HG03135 (cell line): ENCODE data around the gene ACOX1.
"Not testable (repeated sequence)": the region's sequence is repeated elsewhere in the genome, so short reads cannot be mapped to it uniquely, and the experiment has no call there.

ENCODE experiments used
- ATAC-seq: cut with Tn5 transposase; IDR thresholded peaks from one replicate; pipeline ENCODE4 v1.9.1; 2021; ENCODE audit warnings: mild to moderate bottlenecking, moderate library complexity; ENCODE audit not compliant: unreplicated experiment

ACOX1 gene

DNA sequence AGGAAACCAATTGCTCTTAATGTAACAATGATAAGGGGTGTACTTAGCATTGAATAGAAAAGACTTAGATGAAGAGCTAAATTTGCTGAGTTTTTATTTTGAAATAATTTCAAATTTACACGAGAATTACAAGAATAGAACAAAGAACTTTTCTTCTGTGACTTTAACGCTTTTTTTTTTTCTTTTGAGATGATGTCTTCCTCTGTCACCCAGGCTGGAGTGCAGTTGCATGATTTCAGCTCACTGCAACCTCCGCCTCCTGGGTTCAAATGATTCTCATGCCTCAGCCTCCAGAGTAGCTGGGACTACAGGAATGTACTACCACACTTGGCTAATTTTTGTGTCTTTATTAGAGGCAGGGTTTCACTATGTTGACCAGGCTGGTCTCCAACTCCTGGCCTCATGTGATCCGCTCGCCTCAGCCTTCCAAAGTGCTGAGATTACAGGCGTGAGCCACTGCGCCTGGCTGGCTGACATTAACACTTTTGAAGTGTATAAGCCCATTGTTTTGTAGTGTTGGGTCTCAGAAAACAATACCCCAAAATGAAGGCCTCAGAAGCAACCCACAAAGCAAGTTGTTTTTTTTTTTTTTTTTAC, 2.2 kb upstream of the ACOX1 start:
- ATAC-seq = no peak

DNA sequence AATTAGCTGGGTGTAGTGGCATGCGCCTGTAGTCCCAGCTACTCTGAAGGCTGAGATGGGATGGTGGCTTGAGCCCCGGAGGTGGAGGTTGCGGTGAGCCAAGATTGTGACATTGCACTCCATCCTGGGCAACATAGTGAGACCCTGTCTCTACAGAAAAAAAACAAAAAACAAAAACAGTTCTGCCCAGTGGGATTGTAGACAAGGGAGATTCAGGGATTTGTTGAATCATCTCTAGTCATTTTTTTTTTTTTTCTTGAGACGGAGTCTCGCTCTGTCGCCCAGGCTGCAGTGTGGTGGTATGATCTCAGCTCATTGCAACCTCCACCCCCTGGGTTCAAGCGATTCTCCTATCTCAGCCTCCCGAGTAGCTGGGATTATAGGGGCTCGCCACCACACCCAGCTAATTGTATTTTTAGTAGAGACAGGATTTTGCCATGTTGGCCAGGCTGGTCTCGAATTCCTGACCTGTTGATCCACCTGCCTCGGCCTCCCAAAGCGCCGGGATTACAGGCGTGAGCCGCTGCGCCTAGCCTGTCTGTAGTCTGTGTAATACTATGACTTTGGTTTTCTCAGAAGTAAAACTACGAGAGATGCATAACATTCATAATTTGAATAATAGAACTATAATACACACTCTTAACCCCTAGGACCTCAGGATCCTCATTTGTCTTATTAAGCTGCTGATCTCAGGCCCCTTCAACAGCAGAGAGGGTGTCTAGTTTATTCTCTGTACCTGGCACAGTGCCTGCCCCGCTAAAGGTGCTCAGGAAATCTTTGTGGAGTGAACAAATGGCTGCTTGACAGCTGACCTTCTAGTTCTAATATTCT, 1.4 kb upstream of the ACOX1 start:
- ATAC-seq = no peak

DNA sequence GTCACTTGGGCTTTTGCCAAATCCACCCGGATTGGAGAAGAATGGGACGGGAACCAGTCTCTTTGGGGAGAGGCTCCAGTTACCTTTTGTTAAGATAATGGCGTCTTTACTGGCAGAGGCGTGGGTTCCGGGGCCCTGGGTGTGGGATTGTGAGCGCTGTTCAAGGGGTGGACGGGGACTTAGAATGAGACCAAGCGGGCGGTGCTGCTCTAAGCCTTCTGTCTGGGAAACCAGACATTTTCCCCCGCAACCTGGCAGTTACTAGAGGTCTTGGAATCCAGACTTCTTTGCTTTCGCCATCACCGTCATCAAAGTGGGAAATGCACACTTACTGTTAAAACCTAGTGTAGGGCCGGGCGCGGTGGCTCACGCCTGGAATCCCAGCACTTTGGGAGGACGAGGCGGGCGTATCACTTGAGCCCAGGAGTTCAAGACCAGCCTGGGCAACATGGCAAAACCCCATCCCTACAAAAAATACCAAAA, 780 bp upstream of the ACOX1 start:
- no peak for ATAC-seq

GRCh38 chr17:75976175-75976848, 2.7 kb downstream of the ACOX1 start:
- no peak for ATAC-seq

- ATAC-seq = no peak
Measured at GRCh38 chr17:75975757-75976174, 3.2 kb downstream of the ACOX1 start.

GRCh38 chr17:75975187-75975586, 3.8 kb downstream of the ACOX1 start:
- ATAC-seq = not testable (repeated sequence)

GRCh38 chr17:75970626-75971025, 8.3 kb downstream of the ACOX1 start:
- no peak for ATAC-seq

GRCh38 chr17:75970011-75970523, 8.9 kb downstream of the ACOX1 start:
- ATAC-seq = no peak

DNA sequence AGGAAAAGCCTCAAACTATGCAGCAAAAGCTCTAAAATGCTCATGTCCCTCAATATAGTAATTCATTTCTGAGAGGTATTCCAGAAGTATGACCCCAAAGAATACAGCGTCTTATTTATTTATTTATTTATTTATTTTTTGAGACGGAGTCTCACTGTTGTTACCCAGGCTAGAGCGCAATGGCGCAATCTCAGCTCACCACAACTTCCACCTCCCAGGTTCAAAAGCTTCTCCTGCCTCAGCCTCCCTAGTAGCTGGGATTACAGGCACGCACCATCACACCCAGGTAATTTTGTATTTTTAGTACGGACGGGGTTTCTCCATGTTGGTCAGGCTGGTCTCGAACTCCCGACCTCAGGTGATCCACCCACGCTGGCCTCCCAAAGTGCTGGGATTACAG, 9.9 kb downstream of the ACOX1 start:
- ATAC-seq = not testable (repeated sequence)

DNA sequence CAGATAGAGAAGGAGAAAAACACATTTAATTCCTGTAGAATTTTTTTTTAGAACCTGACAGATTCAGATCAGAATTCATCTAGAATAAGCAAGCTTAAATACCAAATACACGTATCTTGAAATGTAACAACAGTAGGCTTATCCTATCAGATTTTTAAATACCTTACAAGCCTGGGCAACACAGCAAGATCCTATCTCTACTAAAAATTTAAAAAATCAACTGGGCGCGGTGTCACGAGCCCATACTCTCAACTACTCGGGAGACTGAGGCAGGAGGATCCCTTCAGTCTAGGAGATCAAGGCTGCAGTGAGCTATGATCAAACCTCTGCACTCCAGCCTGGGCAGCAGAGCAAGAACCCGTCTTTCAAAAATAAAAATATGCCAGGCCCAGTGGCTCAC, 13.5 kb downstream of the ACOX1 start:
- ATAC-seq = no peak

DNA sequence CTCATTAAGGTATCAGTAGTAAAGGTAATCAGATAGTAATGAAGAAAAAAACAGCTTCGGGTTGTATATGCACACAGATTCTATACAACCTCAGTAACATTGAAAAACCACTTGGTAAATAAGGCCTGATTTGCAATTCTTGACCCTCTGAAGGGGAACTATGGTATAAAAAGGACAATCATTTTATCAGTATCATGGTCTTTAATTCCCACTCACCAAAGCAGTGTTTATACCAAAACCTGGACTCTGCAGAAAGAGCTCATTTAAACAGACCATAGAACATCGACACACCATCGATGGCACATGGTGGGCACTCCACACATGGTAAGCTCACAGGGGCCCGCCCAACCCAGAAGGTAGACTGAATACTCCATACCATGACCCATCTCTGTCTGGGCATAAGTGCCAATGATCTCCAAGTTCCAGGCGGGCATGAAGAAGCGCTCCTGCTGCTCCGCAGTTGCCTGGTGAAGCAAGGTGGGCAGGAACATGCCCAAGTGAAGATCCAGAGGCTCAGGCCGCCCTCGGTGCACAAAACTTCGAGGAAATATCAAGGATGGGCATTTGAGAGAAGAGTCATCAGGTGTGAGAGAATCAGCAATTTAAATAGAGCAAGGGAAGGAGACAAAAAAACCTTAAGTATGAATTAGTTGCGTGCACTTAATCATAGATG, 19.0 kb downstream of the ACOX1 start:
- no peak for ATAC-seq

DNA sequence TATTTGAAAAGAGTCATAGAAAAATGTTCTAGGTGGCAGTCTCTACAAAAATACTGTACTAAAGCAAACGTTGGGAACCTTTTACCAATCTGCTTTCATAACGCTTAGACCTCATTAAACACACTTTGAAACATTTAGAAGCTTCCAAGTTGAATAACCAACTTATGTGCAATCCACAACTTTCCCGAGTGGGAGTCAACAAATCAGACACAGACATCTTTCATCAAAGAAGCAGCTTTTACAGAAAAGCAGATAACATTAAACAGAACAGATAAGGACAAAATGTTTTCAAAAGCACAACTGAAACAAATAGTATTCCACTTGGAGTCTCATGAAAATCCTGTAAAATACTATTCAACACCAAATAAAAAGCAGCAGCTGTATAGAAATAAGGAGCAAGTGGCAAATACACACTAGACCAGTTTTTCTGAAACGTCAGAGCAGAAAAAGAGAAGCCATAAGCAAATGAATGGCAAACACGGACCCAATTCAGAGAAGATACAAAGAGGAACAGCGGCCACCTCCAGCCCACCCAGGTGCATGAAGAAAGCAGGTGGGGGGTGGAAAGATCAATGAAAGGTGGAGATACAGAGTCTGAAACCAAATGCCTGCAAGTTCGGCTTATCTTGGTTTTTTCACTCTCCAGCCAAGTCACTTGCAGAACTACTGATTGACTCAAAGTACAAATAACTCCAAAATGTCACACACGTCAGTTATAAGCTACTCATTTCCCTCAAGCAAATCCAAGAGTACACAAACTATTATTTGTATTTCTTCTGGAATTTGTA, 19.7 kb downstream of the ACOX1 start:
- ATAC-seq = no peak

- ATAC-seq = no peak
Measured at GRCh38 chr17:75950855-75951554, 28.0 kb downstream of the ACOX1 start.

- no peak for ATAC-seq
Measured at GRCh38 chr17:75950421-75950820, 28.5 kb downstream of the ACOX1 start.

DNA sequence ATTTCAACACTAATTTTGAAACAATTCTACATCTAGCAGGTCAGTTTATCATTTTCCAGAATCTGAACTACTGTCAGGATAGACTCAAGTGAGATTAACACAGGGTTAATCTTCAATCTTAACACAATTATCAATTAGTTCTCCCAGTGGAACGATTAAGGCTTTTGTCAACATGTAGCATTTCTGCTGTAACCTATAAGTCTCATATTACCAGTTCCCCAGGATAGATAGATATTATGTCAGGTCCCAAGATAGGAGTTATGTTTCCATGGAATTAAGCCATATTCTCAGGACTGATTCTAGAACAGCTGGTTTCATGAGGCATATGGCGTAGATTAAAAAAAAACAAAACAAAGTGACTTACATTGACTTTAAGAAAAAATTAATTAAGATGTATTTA, 33.8 kb downstream of the ACOX1 start:
- ATAC-seq = no peak

GRCh38 chr17:75943491-75943890, 35.5 kb downstream of the ACOX1 start:
- no peak for ATAC-seq

GRCh38 chr17:75942473-75942872, 36.5 kb downstream of the ACOX1 start:
- no peak for ATAC-seq

- ATAC-seq = no peak
Measured at GRCh38 chr17:75941442-75941819, 37.5 kb downstream of the ACOX1 start.

GRCh38 chr17:75940727-75941441, 38.1 kb downstream of the ACOX1 start, which contains the start of gene FBF1:
Gene FBF1 (minus strand): TSS chr17:75941042. CDS start chr17:75938149, 2,893 bp downstream.
- ATAC-seq = peak; percentile 88
